MM.1S (cell line): Measurements from ENCODE around the gene UBE2E3.

ENCODE experiments used
- EZH2 ChIP-seq: fragments of 300-600 bp; sonication (generic); optimal IDR thresholded peaks from 2 replicates; pipeline ENCODE3; 2017; ENCODE audit warnings: low read depth, mild to moderate bottlenecking, antibody characterized with exemption, low read length, mixed read lengths
- TF ChIP-seq, protein P1 (sequence below): fragments of 300-600 bp; sonication (generic); IDR thresholded peaks from 2 replicates; pipeline ENCODE4 v1.5.1; 2016; ENCODE audit warnings: antibody characterized with exemption, low read length, mixed read lengths

DNA sequence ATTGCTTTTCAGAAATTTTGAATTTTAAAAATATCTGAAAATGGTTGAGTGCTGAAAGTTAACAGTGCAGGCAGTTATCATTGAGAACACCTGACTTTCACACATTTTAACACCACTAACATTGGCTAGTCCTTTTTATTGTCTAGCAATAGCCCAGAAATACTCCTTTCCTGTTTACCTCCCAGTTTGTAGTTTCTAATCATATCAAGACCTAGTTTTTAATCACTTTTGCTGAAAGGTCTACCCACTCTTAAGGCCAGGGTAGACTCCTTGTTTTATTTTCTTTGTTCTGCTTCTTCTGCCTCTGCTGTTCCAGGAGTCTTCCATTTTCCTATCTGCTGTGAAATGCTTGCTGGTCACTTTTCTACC is 72.1 kb downstream of the UBE2E3 start:
- TF ChIP-seq, protein P1, sequence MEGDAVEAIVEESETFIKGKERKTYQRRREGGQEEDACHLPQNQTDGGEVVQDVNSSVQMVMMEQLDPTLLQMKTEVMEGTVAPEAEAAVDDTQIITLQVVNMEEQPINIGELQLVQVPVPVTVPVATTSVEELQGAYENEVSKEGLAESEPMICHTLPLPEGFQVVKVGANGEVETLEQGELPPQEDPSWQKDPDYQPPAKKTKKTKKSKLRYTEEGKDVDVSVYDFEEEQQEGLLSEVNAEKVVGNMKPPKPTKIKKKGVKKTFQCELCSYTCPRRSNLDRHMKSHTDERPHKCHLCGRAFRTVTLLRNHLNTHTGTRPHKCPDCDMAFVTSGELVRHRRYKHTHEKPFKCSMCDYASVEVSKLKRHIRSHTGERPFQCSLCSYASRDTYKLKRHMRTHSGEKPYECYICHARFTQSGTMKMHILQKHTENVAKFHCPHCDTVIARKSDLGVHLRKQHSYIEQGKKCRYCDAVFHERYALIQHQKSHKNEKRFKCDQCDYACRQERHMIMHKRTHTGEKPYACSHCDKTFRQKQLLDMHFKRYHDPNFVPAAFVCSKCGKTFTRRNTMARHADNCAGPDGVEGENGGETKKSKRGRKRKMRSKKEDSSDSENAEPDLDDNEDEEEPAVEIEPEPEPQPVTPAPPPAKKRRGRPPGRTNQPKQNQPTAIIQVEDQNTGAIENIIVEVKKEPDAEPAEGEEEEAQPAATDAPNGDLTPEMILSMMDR: no peak
- no peak for TF ChIP-seq EZH2
